ENCODE measurements around the gene MADD. TPM values are rescaled to one million over a fixed set of nuclear protein-coding genes. Genes with fewer than 3 reads are reported as not detected.
A peak's percentile ranks its signal among the peaks of the same experiment; 100 is the strongest.

The MADD gene
- total and polyA plus RNA-seq, 2 experiments from 2014 or later, result 13.4 to 43.8 TPM

DNA sequence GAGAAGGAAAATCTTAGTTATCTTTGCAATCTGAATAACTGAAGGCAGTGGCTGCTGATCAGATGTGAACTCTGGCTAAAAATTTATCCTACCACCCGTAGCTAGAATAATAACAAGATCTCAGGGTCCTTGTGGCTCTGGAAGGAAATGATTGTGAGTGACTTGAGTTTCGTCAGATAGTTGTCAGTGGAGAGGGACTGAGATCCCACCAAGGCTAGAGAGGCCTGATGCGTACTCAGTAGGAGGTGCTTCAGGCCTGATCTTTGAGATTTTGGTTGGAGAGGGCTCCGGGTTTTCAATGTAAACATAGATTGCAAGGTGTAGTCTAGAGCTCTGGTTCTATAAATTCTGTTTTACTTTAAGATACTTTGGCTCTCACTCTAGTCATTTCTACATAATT lies 1.4 kb downstream of the MADD start:
- no peak overlapping the region for H3K27ac Mint-ChIP-seq

More for the DNA sequence above, 1.4 kb downstream of the MADD start:
- Mint-ChIP-seq H3K36me3 (ENCODE audit: low read depth) (peaks cover 16% of the 10 kb centered on the region), H3K9me3 (no peaks in the 10 kb centered on the region), H3K27me3 (ENCODE audit: insufficient read depth, low read depth, poor library complexity) (peaks cover 9% of the 10 kb centered on the region), H3K4me1 (peaks cover 41% of the 10 kb centered on the region), H3K4me3 (peak overlapping the region; percentile 76)
- Histone ChIP-seq H3K4me3 (peak overlapping the region; percentile 88), H3K9me2 (ENCODE audit: insufficient read depth) (no peaks in the 10 kb centered on the region), H3K27ac (ENCODE audit: low read depth) (no peak overlapping the region), H2AFZ (no peak overlapping the region), H3K4me1 (ENCODE audit: insufficient read depth) (peaks cover 36% of the 10 kb centered on the region), H3K36me3 (ENCODE audit: insufficient read depth) (peaks cover under 1% of the 10 kb centered on the region; the same call in 1 of the 2 replicates), H4K20me1 (replicated peaks; ENCODE audit: insufficient read depth) (peaks cover 28% of the 10 kb centered on the region), H3K4me2 (peak overlapping the region; percentile 94), H3K27me3 (ENCODE audit: insufficient read depth) (no peaks in the 10 kb centered on the region), H3K79me2 (replicated peaks; ENCODE audit: insufficient read depth) (peaks cover 41% of the 10 kb centered on the region), H3F3A (replicated peaks; ENCODE audit: low read depth) (peaks cover 19% of the 10 kb centered on the region)
- DNase-seq (ENCODE audit: low spot score) (no peak), ATAC-seq (no peak)
- TF ChIP-seq, protein P1, sequence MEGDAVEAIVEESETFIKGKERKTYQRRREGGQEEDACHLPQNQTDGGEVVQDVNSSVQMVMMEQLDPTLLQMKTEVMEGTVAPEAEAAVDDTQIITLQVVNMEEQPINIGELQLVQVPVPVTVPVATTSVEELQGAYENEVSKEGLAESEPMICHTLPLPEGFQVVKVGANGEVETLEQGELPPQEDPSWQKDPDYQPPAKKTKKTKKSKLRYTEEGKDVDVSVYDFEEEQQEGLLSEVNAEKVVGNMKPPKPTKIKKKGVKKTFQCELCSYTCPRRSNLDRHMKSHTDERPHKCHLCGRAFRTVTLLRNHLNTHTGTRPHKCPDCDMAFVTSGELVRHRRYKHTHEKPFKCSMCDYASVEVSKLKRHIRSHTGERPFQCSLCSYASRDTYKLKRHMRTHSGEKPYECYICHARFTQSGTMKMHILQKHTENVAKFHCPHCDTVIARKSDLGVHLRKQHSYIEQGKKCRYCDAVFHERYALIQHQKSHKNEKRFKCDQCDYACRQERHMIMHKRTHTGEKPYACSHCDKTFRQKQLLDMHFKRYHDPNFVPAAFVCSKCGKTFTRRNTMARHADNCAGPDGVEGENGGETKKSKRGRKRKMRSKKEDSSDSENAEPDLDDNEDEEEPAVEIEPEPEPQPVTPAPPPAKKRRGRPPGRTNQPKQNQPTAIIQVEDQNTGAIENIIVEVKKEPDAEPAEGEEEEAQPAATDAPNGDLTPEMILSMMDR (conservative IDR thresholded peaks at IDR 0.05; ENCODE audit: low read depth in 2 of 2), result no peak
- TF ChIP-seq EZH2phosphoT487 (IDR thresholded peaks at IDR 0.05; ENCODE audit: unreplicated experiment) (no peak), NANOG (IDR thresholded peaks at IDR 0.05; ENCODE audit: borderline replicate concordance) (no peak), POLR2AphosphoS5 (IDR thresholded peaks at IDR 0.05; ENCODE audit: low read depth) (no peak), ZNF331 (CRISPR knock-in tag; IDR thresholded peaks at IDR 0.05; ENCODE audit: low read depth) (no peak), CREB1 (CRISPR knock-in tag; IDR thresholded peaks at IDR 0.05; ENCODE audit: low read depth) (no peak), ZNF114 (CRISPR knock-in tag; IDR thresholded peaks at IDR 0.05) (no peak), EZH2 (IDR thresholded peaks at IDR 0.05; ENCODE audit: low read depth, unreplicated experiment) (no peak), JUNB (IDR thresholded peaks at IDR 0.05; ENCODE audit: unreplicated experiment) (no peak), STAT1 (IDR thresholded peaks at IDR 0.05; ENCODE audit: unreplicated experiment) (no peak)
- TF ChIP-seq, protein P2, sequence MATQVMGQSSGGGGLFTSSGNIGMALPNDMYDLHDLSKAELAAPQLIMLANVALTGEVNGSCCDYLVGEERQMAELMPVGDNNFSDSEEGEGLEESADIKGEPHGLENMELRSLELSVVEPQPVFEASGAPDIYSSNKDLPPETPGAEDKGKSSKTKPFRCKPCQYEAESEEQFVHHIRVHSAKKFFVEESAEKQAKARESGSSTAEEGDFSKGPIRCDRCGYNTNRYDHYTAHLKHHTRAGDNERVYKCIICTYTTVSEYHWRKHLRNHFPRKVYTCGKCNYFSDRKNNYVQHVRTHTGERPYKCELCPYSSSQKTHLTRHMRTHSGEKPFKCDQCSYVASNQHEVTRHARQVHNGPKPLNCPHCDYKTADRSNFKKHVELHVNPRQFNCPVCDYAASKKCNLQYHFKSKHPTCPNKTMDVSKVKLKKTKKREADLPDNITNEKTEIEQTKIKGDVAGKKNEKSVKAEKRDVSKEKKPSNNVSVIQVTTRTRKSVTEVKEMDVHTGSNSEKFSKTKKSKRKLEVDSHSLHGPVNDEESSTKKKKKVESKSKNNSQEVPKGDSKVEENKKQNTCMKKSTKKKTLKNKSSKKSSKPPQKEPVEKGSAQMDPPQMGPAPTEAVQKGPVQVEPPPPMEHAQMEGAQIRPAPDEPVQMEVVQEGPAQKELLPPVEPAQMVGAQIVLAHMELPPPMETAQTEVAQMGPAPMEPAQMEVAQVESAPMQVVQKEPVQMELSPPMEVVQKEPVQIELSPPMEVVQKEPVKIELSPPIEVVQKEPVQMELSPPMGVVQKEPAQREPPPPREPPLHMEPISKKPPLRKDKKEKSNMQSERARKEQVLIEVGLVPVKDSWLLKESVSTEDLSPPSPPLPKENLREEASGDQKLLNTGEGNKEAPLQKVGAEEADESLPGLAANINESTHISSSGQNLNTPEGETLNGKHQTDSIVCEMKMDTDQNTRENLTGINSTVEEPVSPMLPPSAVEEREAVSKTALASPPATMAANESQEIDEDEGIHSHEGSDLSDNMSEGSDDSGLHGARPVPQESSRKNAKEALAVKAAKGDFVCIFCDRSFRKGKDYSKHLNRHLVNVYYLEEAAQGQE (IDR thresholded peaks at IDR 0.05; ENCODE audit: unreplicated experiment), result no peak
- TF ChIP-seq, protein P3, sequence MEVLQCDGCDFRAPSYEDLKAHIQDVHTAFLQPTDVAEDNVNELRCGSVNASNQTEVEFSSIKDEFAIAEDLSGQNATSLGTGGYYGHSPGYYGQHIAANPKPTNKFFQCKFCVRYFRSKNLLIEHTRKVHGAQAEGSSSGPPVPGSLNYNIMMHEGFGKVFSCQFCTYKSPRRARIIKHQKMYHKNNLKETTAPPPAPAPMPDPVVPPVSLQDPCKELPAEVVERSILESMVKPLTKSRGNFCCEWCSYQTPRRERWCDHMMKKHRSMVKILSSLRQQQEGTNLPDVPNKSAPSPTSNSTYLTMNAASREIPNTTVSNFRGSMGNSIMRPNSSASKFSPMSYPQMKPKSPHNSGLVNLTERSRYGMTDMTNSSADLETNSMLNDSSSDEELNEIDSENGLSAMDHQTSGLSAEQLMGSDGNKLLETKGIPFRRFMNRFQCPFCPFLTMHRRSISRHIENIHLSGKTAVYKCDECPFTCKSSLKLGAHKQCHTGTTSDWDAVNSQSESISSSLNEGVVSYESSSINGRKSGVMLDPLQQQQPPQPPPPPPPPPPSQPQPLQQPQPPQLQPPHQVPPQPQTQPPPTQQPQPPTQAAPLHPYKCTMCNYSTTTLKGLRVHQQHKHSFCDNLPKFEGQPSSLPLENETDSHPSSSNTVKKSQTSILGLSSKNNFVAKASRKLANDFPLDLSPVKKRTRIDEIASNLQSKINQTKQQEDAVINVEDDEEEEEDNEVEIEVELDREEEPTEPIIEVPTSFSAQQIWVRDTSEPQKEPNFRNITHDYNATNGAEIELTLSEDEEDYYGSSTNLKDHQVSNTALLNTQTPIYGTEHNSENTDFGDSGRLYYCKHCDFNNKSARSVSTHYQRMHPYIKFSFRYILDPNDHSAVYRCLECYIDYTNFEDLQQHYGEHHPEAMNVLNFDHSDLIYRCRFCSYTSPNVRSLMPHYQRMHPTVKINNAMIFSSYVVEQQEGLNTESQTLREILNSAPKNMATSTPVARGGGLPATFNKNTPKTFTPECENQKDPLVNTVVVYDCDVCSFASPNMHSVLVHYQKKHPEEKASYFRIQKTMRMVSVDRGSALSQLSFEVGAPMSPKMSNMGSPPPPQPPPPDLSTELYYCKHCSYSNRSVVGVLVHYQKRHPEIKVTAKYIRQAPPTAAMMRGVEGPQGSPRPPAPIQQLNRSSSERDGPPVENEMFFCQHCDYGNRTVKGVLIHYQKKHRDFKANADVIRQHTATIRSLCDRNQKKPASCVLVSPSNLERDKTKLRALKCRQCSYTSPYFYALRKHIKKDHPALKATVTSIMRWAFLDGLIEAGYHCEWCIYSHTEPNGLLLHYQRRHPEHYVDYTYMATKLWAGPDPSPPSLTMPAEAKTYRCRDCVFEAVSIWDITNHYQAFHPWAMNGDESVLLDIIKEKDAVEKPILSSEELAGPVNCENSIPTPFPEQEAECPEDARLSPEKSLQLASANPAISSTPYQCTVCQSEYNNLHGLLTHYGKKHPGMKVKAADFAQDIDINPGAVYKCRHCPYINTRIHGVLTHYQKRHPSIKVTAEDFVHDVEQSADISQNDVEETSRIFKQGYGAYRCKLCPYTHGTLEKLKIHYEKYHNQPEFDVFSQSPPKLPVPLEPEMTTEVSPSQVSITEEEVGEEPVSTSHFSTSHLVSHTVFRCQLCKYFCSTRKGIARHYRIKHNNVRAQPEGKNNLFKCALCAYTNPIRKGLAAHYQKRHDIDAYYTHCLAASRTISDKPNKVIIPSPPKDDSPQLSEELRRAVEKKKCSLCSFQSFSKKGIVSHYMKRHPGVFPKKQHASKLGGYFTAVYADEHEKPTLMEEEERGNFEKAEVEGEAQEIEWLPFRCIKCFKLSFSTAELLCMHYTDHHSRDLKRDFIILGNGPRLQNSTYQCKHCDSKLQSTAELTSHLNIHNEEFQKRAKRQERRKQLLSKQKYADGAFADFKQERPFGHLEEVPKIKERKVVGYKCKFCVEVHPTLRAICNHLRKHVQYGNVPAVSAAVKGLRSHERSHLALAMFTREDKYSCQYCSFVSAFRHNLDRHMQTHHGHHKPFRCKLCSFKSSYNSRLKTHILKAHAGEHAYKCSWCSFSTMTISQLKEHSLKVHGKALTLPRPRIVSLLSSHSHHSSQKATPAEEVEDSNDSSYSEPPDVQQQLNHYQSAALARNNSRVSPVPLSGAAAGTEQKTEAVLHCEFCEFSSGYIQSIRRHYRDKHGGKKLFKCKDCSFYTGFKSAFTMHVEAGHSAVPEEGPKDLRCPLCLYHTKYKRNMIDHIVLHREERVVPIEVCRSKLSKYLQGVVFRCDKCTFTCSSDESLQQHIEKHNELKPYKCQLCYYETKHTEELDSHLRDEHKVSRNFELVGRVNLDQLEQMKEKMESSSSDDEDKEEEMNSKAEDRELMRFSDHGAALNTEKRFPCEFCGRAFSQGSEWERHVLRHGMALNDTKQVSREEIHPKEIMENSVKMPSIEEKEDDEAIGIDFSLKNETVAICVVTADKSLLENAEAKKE (CRISPR knock-in tag; IDR thresholded peaks at IDR 0.05), result no peak
- TF ChIP-seq, protein P4, sequence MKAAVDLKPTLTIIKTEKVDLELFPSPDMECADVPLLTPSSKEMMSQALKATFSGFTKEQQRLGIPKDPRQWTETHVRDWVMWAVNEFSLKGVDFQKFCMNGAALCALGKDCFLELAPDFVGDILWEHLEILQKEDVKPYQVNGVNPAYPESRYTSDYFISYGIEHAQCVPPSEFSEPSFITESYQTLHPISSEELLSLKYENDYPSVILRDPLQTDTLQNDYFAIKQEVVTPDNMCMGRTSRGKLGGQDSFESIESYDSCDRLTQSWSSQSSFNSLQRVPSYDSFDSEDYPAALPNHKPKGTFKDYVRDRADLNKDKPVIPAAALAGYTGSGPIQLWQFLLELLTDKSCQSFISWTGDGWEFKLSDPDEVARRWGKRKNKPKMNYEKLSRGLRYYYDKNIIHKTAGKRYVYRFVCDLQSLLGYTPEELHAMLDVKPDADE (IDR thresholded peaks at IDR 0.05), result no peak

Measured in GM23338 (cell line).